ENCODE results near the gene EEF1A2.

The EEF1A2 gene

DNA sequence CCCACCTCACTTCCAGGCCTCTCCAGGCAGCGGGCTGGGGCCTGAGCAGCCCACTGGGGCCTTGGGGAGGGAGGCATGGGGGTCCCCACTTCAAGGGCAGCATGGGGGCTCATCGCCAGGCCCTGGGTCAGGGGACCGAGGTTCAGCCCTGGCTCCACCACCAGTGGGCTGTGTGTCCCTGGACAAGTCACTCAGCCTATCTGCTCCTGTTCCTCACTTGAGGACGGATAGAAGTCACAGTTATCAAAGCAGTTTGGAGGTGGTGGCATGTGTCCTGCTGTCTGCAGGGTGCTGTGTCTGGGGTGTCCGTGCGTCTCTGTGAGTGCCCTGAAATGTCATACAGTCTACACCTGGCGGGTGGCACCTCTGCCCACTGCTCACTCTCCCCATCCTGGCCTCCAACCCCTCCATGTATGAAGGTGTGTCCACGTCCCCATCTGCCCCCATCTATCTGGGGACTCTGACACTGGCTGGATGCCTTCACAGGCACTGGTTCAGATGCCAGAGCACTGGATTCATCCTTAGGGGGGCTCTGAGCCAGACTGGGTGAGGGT lies 3.6 kb downstream of the EEF1A2 start:
- no peak overlapping the region for H3K4me3 ChIP-seq (ENCODE audit: low read depth, low read length)
- TF ChIP-seq CTCF (IDR thresholded peaks at IDR 0.05; ENCODE audit: insufficient read depth, low read depth, low read length, missing control alignments) = no peak
- DNase-seq (ENCODE audit: low read depth) = no peak

GRCh38 chr20:63494420-63495166 lies 4.3 kb downstream of the EEF1A2 start:
- H3K4me3 ChIP-seq (ENCODE audit: low read depth, low read length) = no peak overlapping the region
- TF ChIP-seq CTCF (IDR thresholded peaks at IDR 0.05; ENCODE audit: insufficient read depth, low read depth, low read length, missing control alignments) = no peak
- DNase-seq (ENCODE audit: low read depth) = no peak

DNA sequence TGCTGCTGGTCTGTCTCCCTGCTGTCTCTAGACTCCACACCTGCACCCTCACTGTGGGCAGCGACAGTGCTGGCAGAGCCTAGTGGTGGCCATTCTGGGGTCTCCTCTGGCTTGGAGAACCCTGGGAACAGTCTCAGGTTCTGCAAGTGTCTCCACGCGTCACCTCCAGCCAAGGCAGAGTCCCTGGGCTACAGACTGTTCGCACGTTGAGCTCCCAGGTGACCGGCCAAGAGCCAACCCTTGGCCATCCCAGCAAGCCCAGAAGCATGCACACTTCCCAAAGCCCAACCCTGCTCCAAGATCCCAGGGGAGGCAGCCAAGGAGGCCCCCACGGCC lies 4.8 kb downstream of the EEF1A2 start:
- TF ChIP-seq CTCF (IDR thresholded peaks at IDR 0.05; ENCODE audit: insufficient read depth, low read depth, low read length, missing control alignments) = no peak
- no peak overlapping the region for H3K4me3 ChIP-seq (ENCODE audit: low read depth, low read length)
- no peak for DNase-seq (ENCODE audit: low read depth)

- TF ChIP-seq CTCF (IDR thresholded peaks at IDR 0.05; ENCODE audit: insufficient read depth, low read depth, low read length, missing control alignments) = no peak
- no peak overlapping the region for H3K4me3 ChIP-seq (ENCODE audit: low read depth, low read length)
- DNase-seq (ENCODE audit: low read depth) = no peak
These were observed 5.3 kb downstream of the EEF1A2 start for GRCh38 chr20:63493563-63494020.

DNA sequence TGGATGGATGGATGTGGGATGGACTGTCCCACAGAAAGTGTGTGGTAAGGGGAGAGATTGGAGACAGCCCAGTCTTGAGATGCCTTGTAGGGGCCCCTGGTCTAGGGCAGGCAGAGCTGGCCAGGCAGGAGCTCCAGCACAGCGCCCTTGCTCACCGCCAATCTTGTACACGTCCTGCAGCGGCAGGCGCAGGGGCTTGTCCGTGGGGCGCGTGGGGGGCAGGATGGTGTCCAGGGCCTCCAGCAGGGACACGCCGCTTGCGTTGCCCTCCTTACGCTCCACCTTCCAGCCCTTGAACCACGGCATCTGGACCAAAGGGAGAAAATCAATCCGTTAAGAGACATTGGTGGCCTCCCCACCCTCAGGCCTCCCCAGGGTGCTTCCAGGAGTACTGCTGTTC lies 5.9 kb downstream of the EEF1A2 start:
- DNase-seq (ENCODE audit: low read depth) = no peak
- TF ChIP-seq CTCF (IDR thresholded peaks at IDR 0.05; ENCODE audit: insufficient read depth, low read depth, low read length, missing control alignments) = no peak
- no peak overlapping the region for H3K4me3 ChIP-seq (ENCODE audit: low read depth, low read length)

GRCh38 chr20:63492518-63492917 lies 6.4 kb downstream of the EEF1A2 start:
- TF ChIP-seq CTCF (IDR thresholded peaks at IDR 0.05; ENCODE audit: insufficient read depth, low read depth, low read length, missing control alignments) = no peak
- DNase-seq (ENCODE audit: low read depth) = no peak
- no peak overlapping the region for H3K4me3 ChIP-seq (ENCODE audit: low read depth, low read length)
